Omental fat pad (tissue), 4 donors: Measurements from ENCODE around the gene ZNF771. TPM values are rescaled to one million over a fixed set of nuclear protein-coding genes. Genes with fewer than 3 reads are reported as not detected.

ENCODE experiments used
- ATAC-seq: fragments of 150-250 bp; one replicate; pipeline ENCODE4 v1.9.1; 2016; ENCODE audit warnings: mild to moderate bottlenecking, moderate library complexity; ENCODE audit not compliant: low FRiP score
- DNase-seq: peaks from one replicate; pipeline ENCODE4 v3.0.0-alpha.2; 2019; ENCODE audit warnings: low spot score
- total RNA-seq, 4 donors: library from RNA; depleted of rRNA; stranded (reverse); fragments of >200 nt; gene quantifications; one replicate each; pipeline ENCODE4 v1.1.0, GENCODE V29; 2016
- TF ChIP-seq, protein P1 (sequence below), 3 donors: fragments of 450-650 bp; IDR thresholded peaks; one replicate each; pipeline ENCODE4 v1.5.1; 2016 to 2017; ENCODE audit warnings: antibody characterized with exemption in 3 of 3, mild to moderate bottlenecking in 3 of 3, moderate library complexity in 2 of 3

Gene ZNF771
- total RNA-seq, 4 donors from 2014 or later = 8.3 to 13.6 (median 9.9) TPM

DNA sequence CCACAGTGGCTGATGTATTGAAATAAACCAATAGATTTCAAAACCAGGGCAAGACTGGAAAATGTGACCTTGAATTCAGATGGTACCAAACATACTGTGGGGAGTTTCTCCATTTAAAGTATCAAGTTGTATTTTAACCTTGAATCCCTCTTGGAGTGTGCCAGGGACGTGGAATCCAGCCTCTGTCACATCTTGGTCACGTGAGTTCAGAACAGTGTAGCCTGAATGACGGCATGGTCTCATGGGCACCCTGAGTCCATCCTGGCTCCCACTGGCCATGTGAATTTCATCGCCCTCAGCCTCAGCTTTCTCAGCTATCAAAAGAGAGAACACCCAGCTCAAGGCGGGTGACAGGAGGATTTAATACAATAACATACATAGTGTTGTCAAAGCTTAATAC is 6.8 kb downstream of the ZNF771 start:
- TF ChIP-seq, protein P1, sequence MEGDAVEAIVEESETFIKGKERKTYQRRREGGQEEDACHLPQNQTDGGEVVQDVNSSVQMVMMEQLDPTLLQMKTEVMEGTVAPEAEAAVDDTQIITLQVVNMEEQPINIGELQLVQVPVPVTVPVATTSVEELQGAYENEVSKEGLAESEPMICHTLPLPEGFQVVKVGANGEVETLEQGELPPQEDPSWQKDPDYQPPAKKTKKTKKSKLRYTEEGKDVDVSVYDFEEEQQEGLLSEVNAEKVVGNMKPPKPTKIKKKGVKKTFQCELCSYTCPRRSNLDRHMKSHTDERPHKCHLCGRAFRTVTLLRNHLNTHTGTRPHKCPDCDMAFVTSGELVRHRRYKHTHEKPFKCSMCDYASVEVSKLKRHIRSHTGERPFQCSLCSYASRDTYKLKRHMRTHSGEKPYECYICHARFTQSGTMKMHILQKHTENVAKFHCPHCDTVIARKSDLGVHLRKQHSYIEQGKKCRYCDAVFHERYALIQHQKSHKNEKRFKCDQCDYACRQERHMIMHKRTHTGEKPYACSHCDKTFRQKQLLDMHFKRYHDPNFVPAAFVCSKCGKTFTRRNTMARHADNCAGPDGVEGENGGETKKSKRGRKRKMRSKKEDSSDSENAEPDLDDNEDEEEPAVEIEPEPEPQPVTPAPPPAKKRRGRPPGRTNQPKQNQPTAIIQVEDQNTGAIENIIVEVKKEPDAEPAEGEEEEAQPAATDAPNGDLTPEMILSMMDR (IDR thresholded peaks at IDR 0.05) = no peak
- ATAC-seq (no peak), DNase-seq (no peak)

DNA sequence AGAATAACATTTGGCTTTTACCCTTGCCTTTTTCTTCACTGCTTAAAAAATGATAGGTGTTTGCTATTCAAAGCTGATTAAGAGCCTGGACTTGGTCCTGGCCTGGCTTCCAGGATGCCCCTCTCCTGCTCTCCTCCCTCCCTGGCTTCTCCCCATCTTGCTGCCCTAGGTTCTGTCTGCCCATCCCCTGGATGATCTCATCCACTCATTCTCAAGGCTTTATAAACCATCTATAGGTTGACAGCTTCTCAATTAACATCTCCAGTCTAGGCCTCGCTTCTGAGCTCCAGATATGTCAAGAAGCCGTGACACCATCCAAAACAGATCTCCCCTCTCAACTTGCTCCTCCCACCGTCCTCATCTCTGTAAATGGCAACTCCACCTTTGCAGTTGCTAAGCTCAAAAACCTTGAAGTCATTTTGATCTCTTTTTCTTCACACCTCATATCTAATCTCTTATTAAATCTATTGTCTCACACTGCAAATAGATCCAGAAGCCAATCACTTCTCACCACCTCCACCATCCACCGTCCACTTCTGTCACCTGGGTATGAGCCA is 8.7 kb downstream of the ZNF771 start:
- ATAC-seq (no peak), DNase-seq (no peak)
- TF ChIP-seq, protein P1 (IDR thresholded peaks at IDR 0.05) = no peak

DNA sequence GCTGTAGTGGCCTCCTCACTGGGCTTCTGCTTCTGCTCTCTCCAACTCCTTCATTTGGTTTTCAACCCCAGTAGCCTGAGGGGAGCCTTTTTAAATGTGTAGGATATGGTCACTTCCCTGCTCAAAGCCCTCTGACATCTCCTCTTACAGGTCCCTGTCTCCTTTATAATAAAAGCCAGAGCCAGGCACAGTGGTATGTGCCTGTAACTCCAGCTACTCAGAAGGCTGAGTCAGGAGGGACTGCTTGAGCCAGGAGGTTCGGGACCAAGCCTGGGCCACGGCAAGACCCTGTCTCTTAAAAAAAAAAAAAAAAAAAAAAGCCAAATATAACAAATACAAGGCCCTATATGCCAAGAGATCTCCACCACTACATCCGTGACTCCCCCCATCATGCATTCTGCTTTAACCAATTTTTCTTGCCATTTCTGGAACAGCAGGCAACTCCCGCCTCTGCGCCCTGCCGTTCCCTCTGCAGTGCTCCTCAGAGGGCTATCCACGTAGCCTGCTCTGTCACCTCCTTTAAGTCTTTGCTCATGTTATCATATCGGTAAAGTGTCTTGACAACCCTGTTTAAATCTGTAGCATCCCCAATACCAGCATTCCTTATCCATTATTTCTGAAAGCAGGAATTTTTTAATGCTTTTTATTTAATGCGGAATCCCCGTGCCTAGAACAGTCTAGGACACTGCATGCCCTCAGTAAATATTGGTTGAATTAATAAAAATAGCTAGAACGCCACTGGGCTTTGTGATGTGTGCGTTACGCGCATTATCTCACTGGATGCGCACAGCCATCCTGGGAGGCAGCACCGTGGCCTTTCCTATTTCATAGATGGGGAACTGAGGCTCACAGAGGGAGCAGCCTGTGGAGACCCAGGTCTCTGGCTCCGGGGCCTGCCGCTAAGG is 9.5 kb downstream of the ZNF771 start:
- TF ChIP-seq, protein P1 (IDR thresholded peaks at IDR 0.05) = no peak
- DNase-seq (no peak), ATAC-seq (peak; percentile 3)

DNA sequence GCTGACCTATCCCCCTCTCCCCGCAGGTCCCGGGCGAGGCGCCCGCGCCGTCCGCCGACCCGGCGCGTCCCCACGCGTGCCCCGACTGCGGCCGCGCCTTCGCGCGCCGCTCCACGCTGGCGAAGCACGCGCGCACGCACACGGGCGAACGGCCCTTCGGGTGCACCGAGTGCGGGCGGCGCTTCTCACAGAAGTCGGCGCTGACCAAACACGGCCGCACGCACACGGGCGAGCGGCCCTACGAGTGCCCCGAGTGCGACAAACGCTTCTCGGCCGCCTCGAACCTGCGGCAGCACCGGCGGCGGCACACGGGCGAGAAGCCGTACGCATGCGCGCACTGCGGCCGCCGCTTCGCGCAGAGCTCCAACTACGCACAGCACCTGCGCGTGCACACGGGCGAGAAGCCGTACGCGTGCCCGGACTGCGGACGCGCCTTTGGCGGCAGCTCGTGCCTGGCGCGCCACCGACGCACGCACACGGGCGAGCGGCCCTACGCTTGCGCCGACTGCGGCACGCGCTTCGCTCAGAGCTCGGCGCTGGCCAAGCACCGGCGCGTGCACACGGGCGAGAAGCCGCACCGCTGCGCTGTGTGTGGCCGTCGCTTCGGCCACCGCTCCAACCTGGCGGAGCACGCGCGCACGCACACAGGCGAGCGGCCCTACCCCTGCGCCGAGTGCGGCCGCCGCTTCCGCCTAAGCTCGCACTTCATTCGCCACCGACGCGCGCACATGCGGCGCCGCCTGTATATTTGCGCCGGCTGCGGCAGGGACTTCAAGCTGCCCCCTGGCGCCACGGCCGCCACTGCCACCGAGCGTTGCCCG is 10.3 kb downstream of the ZNF771 start:
- DNase-seq (no peak), ATAC-seq (peak; percentile 87)
- TF ChIP-seq, protein P1 (IDR thresholded peaks at IDR 0.05) = no peak

DNA sequence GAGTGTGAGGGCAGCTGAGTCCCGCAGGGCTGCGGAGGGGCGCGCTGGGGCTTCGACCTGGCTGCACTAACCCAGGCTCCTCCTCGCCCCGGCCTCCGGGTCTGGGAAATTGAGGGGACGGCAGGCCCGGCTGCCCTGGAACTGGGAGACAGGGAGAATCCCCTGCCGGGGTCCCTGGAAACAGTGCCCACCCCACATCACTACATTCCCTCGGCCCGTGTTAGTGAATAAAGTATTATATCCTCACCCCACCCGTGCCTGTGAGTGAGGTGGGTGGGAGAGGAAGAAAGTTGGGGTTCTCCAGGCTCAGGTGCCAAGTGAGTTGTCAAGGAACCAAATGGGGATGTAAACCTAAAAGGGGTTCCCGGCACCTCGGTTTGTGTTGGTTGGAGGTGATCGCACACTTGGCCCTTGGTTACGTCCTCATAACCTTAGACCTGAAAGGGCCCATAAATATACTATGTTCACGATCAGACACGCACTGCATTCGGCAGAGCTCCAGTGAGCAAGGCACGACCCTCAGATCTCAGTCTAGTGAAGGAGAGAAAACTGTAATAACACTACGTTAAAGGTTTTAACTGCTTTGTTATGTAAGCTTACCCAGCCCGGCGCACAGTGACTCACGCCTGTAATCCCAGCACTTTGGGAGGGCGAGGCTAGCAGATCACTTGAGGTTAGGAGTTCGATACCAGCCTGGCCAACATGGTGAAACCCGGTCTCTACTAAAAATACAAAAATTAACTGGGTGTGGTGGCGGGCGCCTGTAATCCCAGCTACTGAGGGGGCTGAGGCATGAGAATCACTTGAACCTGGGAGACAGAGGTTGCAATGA is 11.2 kb downstream of the ZNF771 start:
- TF ChIP-seq, protein P1 (IDR thresholded peaks at IDR 0.05) = no peak
- DNase-seq (no peak), ATAC-seq (no peak)

DNA sequence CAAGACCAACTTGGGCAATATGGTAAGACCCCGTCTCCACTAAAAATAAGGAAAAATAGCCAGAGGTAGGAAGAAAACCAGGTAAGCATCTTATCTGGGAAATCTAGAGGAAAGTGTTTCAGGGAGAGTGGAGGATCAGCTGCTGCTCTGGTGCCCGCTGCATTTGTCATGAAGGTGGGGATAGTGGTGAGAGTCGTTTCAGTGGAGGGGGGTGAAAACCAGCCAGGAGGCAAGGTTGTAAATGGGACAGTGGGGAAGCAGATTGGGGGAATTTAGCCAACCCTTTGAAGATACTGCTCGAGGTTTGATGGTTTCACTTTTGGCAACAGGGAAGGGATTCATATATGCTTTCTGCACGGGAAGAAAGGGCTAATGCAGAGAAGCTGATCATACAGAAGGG is 13.6 kb downstream of the ZNF771 start:
- ATAC-seq = no peak

More for the DNA sequence above, 13.6 kb downstream of the ZNF771 start:
- DNase-seq = no peak
- TF ChIP-seq, protein P1 (IDR thresholded peaks at IDR 0.05) = no peak
